Hematopoietic multipotent progenitor cell treated with erythropoietin and hydrocortisone succinate and interleukin-3 and kit ligand, for 8 days (in vitro differentiated cells): Measurements from ENCODE around the gene PCDH1.
A peak's percentile ranks its signal among the peaks of the same experiment; 100 is the strongest.

Experiments used
- DNase-seq: peaks from one replicate; pipeline ENCODE4 v3.0.0-alpha.2; 2015

The PCDH1 gene

DNA sequence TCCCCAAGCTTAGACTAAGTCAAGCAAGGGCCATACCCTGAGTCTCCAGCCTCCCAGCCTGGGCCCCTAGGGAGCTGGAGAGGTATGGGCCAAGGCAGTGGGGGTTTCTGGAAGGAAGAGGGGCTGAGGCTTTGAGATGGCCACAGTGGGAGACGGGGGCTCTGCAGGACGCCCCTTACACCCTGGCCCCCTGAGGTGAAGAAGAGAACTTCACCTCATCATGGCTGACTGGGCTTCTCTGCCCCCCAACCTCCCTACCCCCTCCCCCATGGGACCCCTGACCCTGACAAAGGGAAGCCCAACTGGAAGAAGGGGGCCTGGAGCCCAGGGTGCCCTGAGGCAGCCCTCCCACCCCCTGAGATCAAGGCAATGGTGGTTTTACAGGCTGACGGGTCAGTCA, 25.8 kb downstream of the PCDH1 start:
- DNase-seq = no peak

DNA sequence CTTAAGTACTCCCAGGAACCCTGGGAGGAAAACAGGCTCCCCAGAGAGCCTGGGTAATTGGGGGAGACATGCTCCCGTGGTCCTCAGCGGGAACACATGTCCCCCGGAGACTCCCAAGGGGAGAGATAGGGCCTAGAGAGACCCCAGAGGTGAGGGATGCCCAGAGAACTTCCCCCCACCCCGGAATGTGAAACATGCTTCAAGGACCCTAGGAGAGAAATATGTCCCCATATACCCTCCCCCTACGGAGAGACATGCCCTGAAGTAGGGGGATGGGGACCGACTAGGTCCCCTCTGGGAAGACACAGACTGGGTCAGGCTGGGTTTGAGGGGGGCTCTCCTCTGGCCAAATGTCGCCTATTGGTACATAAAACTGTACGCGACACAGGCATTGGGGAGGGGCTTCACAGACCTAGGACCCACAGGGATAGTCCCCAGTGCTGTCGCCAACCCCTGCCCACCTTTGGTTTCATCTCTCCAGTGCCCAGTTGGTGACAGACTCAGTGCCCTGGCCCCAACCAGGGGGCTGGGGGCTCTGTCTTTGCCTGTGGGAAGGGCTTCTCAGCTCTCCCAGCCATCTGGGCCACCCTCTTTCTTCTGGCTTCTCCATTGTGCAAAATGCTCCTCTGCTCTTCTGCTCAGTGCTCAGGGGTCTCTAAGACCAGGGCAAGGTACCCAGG, 26.9 kb downstream of the PCDH1 start:
- no peak for DNase-seq

DNA sequence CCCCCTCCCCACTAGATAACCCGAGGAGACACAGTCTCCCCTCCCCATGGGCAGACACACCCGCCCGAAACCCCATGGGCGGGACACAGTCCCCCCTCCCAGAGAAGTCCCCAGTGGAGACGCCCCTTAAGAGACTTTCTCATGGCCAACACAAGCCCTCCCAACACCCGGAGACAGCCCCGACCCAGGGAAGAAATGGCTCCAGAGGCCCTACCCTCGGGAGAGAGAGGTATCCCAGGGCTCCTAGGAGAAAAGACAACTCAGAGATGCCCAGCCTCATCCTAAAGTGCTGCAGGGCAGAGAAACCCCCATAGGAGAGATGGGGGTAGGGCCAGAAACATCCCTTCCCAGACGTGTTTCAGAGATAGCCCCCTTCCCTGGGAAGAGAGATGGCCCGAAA, 27.4 kb downstream of the PCDH1 start:
- no peak for DNase-seq

DNA sequence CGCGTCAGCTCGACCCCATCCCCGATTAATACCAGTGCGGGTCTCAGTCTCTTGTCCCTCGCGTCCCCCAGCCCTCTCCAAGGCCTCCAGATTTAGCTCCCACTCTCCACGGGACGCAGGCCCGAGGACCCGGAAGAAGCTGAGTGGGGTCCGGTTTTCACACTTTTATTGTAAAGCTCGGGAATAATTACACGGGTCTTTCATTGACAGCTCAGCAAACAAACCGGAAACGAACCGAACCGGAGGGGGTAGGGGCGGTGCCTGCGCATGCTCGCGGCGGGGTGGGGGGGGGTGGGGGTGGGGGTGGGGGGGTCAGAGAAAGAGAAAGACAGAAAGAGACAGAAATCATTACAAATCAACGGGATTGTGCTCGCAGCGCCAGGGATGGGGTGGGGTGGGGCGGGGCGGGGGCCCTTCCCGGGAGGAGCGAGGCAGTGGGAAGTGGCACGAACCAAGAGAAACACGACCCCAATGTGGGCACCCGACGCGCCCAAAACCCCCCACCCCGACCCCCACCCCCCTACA, 27.9 kb downstream of the PCDH1 start:
- DNase-seq = peak; percentile 8

DNA sequence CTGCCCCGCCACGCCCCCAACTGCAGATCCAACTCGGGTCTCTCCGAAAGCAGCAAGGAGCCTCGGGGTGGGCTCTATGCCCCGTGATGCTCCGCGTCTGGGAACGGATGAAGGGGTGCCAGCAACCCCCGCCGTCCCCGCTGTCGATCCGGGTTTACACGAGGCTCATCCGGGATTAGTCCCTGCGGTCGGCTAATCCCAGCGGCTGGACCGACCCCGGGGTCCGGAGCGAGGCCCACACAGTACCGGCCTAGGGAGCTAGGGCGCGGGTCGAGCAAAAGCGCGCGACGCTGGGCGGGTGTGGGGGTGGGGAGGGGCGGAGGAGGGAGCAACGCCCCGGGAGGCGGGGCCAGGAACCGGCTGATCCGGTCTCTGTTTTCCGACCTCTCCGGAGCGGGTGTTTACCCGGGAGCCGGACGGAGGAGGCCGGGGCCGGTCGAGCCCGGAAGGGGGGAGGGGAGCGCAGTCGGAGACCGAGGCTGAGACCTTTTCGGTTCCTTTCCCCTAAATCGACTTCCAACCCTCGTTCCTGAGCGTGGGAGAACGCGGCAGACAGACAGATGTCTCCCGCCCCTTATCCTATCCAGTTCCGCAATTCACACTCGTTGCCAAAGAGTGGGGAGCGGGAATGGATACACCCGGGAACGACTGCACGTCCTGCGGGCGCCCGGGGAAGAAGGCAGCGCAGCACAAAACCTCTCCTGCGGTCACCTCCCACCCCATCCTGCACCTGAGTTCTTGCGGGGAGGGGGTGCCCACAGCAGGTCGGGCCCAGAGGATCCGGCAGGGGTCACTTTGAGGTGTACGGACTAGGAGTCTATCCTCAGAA, 28.6 kb downstream of the PCDH1 start:
- peak; percentile 59 for DNase-seq

DNA sequence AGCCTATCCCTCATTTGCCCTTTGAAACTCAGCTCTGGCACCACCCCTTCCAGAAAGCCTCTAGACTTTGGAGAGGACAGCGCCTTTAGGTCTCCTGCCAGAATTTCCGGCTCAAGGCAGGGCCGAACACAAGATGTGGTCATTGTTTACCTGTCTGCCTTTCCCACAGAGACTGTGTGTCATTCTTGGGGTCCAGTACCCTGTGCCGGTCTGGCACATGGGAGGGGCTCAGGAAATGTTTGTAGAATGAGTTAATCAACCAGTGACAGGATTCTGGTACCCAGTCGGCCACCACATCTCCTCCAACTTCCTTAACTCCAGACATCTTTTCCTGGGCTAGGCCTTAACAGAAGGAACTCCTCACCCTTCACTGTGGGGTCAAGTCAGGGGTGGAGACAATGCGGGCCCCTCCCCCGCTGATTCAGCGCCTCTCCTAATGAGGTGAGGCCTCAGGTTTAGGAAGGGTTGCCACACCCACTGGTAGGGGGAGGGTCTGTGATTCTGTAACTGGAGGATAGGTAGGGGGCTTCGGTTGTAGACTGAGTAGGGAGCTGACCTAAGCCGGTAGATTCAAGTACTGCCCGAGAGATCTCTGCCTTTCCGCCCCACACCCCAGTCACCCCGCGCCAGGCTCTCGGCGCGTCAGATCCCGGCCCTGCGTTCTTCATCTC, 29.3 kb downstream of the PCDH1 start:
- DNase-seq = peak; percentile 12

DNA sequence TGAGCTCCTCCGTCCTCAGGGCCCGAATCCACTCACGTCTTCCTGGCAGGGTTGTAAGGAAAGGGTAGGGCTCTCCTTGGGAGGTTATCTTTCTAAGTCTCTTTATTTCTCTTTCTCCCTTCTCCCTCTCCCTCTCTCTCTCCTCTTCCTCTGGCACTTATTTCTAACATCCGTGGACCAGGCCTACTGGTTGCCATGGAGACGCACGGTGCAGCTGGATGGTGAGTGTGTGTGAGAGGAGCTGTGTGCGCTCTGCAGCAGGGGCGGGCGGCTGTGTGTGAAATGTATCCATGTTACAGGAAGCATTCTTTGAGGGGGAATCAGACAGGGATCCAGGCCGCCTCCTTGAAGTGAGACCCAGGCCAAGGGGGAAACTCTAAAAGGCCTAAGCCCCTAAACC, 32.2 kb downstream of the PCDH1 start:
- DNase-seq = peak; percentile 18

DNA sequence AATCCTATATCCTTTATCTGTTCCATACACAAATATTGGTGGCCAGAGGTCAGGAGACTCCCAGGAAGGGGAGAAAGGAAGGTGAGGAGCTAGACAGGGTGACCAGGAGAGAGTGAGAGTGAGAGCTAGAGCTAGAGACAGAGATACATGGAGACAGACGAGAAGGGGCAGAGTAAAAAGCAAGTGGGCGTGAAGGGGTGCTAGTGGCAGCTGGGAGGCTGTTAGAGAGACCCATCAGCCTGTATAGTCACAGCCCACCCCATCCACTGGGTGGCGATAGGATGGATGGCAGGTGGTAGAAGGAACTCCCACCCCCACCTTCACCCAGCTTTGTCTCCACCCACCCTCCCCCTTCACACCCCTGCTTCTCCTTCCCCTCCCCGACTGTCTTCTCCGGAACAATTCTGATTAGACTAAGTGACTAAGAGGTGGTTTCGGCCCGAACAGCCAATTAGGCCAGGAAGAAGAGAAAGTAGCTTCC, 32.8 kb downstream of the PCDH1 start:
- peak; percentile 18 for DNase-seq

DNA sequence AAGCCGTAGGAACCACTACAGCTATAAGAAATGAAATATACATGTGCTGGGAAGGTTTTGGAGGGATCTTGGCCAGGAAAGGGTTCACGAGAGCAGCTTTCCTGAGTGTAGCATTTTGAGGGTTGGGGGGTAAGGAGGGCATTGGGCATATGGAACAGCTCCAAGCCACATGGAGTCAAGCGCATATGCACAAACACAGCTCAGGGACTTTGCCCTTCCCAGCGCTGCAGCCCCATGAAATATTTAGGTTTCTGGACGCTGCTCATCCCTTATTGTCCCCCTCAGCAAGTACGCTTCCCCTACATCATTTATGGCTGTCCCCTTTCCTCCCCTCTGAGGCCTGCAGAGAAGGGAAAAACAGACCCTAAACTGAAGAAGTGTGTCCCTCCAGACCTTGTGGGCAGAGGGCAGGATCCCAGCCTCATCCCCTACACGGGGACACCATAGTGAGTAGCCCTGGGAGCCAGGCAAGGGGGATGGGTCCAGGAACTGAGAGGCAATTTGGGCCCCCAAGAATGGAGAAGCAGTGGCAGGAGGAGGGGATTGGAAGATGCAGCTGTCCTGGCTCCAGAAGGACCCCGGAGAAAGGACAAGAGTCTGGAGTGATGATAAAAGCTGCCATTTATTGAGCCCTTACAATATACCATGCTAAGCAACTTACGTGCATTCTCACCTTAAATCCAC, 33.7 kb downstream of the PCDH1 start:
- no peak for DNase-seq

DNA sequence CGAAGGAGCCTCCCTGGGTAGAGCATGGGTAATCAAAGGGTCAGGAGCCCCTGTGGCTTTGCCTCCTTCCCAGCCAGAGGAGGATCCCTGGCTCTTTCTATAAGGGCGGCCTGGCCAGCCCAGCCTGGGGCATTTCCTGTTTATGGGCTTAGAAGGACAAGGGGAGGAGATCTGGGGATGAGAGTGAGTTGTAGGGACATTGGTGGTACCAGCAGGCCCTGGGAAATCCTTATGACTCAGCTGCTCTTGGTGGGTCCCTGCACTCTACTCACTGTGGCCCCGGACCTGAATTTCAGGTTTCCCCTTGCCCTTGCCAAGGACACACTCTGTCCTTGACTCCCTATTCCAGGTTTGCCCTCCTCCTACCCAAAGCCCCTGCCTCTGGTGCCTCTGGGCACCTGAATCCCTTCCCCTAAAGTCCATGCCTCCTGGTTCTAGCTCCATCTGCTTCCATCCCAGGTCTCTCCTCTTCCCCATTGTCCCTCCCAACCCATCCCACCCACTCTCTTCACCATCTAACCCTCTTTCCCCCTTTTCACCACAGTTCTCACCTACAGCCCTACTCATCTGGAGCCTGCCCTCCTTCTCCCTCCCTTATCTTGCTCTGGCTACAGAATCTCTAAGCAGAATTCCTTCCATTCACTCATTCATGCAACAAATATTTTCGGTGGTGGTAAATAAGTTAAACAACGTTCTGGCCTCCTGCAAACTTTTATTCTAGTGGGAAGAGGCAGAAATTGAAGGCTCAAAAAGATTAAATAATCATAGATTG, 34.9 kb downstream of the PCDH1 start:
- no peak for DNase-seq

DNA sequence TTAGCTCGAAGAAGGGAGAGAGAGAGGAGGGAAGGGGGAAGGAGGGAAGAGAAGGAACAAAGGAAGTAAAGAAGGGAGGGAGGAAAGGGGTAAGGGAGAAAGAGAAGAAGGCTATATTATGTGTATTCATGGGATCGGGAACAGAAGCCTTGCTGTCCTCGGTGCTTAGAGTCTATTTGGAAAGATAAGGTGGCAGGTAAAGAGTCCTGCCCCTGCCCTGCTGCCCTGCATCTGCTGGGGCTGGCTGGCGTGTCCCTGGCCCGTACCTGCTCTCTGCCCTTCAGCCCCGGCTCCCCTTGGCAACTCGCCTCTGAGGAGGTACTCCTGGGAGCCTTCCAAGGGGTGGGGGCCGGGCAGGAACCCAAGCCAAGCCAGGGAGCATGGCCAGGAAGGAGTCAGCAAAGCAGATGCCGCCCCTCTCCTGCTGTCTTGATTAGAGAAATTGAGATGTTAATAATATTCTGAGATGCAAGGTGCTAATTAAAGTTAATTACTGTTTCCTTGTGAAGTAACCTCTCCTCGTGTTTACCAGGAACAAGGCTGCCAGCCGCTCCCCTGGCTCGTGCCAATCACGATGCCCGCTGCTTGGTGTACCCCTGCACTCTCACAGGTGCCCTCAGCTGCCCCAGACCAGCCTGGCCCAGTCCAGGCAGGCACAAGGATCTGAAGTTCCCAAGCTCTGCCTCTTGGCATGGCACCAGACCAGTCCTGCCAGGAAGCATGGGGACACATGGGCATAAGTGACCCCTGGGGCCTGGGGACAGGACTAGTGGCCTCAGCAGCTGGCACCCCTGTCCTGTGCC, 36.6 kb downstream of the PCDH1 start:
- no peak for DNase-seq

DNA sequence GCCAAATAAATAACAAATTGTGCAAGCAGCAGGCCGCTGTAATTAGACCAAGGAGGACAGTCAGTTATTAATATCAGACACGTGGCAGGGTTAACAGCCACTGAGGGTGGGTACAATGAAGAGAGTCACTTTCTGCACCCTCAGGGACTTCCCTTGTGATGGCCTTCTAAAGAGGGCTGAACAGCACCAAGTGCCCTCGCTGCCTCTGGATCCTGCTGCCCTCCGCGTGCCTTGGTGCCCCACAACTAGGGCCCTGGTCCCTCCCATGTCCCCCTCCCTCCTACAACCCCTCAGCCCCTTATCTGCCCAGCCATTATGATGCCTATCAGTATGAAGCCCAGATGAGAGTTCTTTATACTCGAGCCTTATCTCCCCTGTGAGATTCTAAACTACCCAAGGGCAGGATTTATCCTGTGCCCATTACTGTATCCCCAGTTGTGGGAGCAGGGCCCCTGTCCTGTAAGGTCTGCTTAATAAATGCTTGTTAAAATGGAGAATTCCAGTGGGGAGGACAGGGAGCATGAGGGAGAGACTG, 37.3 kb downstream of the PCDH1 start:
- DNase-seq = no peak

DNA sequence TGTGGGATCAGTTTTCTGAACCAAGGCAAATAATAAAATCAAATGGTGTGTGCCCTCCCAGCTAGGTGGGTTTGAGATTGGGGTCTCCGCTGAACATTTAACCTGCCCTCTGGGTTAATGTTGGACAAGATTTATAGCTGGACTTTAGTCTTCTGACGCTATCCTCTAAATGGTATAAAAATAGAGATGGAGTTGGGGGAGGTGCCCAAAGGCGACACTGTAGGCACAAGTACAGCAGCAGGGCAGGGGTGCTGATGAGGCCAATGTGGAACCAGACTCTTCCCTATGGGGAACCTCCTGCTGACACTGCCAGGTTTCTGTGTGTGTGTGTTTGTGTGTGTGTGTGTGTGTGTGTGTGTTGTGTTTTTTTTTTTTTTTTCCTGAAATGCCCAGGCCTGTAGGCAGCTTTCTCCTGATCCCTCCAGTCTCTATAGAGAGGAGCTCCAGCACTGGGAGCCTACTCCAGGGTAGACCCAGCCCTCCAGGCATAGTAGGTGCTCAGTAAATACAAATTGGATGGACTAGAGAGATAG, 37.9 kb downstream of the PCDH1 start:
- no peak for DNase-seq

DNA sequence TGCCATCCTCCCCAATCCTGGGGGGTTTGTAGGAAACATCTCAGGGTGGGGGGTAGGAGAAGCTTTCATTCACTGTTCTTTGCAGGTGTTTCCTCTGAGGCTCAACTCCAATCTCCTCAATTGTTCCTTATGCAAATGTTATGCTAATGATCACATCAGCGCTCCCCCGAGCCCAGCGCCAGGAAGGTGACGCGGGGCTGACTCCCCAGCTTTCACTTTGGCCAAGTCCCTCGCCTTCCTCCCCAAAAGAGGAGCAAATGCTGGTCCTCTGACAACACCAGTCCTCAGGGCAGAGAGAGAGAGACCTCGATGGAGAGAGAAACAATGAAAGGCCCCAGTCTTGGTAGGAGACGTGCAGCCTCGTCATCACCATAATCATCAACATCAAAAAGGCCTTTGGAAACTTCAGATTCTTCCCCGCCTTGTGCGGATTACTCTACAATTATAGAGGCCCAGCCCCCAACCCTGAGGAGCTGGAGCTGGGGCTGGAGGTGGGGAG, 39.1 kb downstream of the PCDH1 start:
- DNase-seq = no peak

DNA sequence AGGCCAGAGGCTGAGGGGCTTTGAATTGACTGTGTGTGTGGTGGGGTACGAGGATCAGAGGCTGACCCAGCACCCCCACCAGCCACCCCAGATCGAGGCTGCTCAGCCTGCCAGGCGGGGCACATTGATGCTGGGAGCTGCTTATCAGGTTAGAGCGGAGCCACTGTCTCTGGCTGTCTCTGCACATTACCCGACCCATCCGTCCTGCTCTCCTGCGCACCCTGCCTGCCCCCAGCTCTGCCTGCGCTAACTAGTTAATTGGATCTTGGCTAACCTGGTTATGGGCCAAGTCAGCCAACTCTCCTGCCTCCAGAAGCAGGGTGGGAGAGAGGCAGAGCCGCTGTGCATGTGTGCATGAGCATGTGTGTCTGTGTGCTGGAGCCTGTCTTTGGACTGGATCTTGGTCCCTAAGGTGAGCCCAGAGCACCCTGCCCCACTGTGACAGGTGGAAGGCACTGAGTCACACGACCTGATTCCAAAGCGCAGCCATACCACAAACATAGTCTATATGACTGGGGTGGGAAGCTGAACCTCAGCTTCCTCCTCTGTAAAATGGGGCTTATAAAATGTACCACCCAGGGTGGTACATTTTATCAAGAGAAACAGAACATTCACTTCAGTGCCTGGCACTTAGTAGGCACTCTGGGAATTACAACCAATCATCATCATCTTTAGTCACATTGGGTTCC, 39.7 kb downstream of the PCDH1 start:
- peak; percentile 20 for DNase-seq

DNA sequence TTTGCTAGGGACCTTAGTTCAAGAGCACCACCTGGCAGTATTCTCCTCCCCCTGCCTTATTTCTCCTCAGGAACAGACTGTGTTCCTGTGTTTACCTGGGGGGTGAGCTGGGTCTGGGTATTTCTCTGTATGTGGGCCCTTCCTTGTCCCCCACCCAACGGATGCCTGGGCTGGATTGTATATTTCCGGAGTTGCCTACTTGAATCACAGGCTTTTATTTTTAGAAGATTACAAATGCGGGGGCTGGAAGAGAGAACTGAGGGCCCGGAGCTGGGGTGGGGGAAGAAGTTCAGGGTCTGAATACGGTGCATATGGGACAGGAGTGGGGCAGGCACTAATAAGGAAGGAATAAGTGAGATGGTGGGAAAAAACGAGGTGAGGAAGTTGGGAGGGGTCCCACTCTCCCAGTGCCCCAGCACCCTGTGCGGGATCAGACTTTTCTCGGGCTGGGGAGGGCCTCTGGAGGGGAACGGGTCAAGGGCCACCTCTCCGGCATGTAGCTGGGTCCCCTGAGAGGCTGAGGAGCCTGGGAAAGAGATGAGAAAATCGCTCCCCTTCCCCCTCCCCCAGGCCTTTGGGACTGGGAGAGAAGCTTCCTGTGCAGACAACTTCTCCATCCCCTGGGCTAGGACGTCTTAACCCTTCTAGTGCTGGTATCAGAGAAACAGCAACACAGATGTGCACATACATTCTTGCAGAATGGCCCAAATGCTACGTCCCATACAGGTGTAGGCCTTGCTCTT, 42.1 kb downstream of the PCDH1 start:
- DNase-seq = no peak

DNA sequence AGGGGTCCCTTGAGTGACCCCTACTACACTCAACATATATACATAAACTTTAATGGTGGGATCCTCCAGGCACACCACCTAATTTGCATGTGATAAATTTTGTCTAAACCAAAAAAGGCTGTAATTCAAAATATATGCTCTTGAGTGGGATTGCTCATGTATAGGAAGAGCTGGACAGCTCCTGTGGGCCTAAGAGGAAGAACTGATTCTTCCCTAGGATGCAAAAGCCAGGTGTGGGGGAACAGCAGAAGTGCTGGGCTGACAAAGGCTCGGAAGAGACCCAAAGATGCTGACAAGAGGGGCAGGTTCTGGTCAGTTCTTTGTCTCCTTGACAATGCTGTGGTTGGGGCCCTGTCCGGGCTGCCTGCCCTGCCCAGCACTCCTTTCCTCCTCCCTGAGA, 43.9 kb downstream of the PCDH1 start:
- DNase-seq = no peak

DNA sequence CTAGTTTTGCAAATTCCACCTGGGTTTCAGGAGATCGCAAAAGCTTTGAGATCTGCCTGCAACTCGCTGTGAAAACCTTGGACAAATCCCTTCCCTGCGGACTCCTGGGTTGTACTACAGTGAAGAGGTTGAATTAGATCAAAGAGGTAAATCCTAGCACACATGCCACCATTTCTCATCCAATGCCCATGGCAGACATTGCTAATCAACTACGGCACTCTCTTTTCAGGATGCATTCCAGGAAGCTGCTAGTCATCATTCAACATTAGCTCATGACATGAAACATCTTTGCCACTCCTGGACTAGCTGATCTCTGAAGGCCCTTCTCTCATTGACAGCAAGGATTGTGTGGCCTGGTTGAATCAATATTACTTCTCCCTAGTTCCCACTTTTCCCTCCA, 46.1 kb downstream of the PCDH1 start:
- no peak for DNase-seq

DNA sequence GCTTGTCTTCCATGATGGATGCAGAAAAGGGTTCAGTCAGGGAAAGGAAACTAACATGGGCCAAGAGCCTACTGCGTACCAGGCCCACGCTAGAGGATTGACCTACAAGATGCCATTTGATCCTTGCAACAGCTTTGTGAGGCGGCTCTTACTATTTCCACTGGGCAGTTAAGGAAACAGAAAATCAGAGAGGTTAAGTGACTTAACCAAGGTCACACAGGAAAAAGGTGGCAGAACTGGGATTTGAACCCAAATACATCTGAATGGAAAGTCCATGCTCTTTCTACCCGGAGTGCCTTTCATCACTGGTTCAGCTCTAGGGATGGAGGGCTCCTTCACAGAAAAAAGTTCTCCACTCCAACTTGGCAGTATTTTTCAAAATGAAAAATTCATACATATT, 50.0 kb downstream of the PCDH1 start:
- no peak for DNase-seq
